HG02943 (cell line): ENCODE data around the gene HDAC7.
"Not testable (repeated sequence)": the region's sequence is repeated elsewhere in the genome, so short reads cannot be mapped to it uniquely, and the experiment has no call there.

Experiments used
- ATAC-seq: cut with Tn5 transposase; IDR thresholded peaks from one replicate; pipeline ENCODE4 v1.9.1; 2021; ENCODE audit warnings: mild to moderate bottlenecking, low read depth, moderate library complexity; ENCODE audit not compliant: unreplicated experiment

Gene HDAC7

GRCh38 chr12:47815447-47815846 is 4.3 kb downstream of the HDAC7 start:
- not testable (repeated sequence) for ATAC-seq

GRCh38 chr12:47814539-47815170 is 5.0 kb downstream of the HDAC7 start:
- no peak for ATAC-seq

GRCh38 chr12:47813511-47814196 is 6.0 kb downstream of the HDAC7 start:
- ATAC-seq, result peak; percentile 49

- peak; percentile 66 for ATAC-seq
Observed at GRCh38 chr12:47812797-47813510, 6.7 kb downstream of the HDAC7 start.

- ATAC-seq, result no peak
Observed at GRCh38 chr12:47811581-47812484, 7.9 kb downstream of the HDAC7 start.

GRCh38 chr12:47811072-47811396 is 8.7 kb downstream of the HDAC7 start:
- ATAC-seq, result no peak

- ATAC-seq, result not testable (repeated sequence)
Observed at GRCh38 chr12:47809518-47809917, 10.2 kb downstream of the HDAC7 start.

GRCh38 chr12:47808574-47809365 is 10.9 kb downstream of the HDAC7 start:
- ATAC-seq, result no peak

GRCh38 chr12:47808050-47808449 is 11.7 kb downstream of the HDAC7 start:
- no peak for ATAC-seq

GRCh38 chr12:47807338-47807737 is 12.4 kb downstream of the HDAC7 start:
- ATAC-seq, result no peak

GRCh38 chr12:47805417-47805816 is 14.3 kb downstream of the HDAC7 start:
- no peak for ATAC-seq

GRCh38 chr12:47804171-47804570 is 15.5 kb downstream of the HDAC7 start:
- no peak for ATAC-seq

GRCh38 chr12:47803191-47803875 is 16.4 kb downstream of the HDAC7 start:
- ATAC-seq, result no peak

GRCh38 chr12:47802312-47802711 is 17.4 kb downstream of the HDAC7 start:
- no peak for ATAC-seq

GRCh38 chr12:47801904-47802246 is 17.8 kb downstream of the HDAC7 start:
- no peak for ATAC-seq

- ATAC-seq, result no peak
Observed at GRCh38 chr12:47801170-47801903, 18.4 kb downstream of the HDAC7 start.

- no peak for ATAC-seq
Observed at GRCh38 chr12:47800582-47800981, 19.1 kb downstream of the HDAC7 start.

- ATAC-seq, result no peak
Observed at GRCh38 chr12:47799357-47799955, 20.2 kb downstream of the HDAC7 start.
